Lung (tissue), 12 donors: ENCODE results near the gene CD164L2. TPM values are rescaled to one million over a fixed set of nuclear protein-coding genes. Genes with fewer than 3 reads are reported as not detected.

Experiments
- ATAC-seq: fragments of 200-7000 bp; cut with Tn5 transposase; one replicate; pipeline ENCODE4 v1.9.1; 2020; ENCODE audit warnings: moderate number of reproducible peaks; ENCODE audit not compliant: insufficient read depth, low FRiP score
- DNase-seq, 3 donors: peaks; one replicate each; pipeline ENCODE4 v3.0.0-alpha.2; 2013 to 2017
- H3K27ac ChIP-seq, 2 donors: one replicate each; pipeline ENCODE4 v1.5.1; 2013; ENCODE audit warnings: mild to moderate bottlenecking in 2 of 2, moderate library complexity in 2 of 2, control low read depth in 1 of 2, inconsistent platforms in 1 of 2, low read depth in 1 of 2, low read length in 1 of 2
- H3K27me3 ChIP-seq, 3 donors: one replicate each; pipeline ENCODE4 v1.5.1; 2013; ENCODE audit warnings: low read length in 2 of 3; ENCODE audit not compliant: control insufficient read depth in 3 of 3, insufficient read depth in 3 of 3
- H3K36me3 ChIP-seq, 4 donors: one replicate each; pipeline ENCODE4 v1.5.1; 2013; ENCODE audit warnings: low read length in 4 of 4, mild to moderate bottlenecking in 1 of 4, moderate library complexity in 1 of 4; ENCODE audit not compliant: control insufficient read depth in 4 of 4, insufficient read depth in 4 of 4
- H3K4me1 ChIP-seq, 5 donors: one replicate each; pipeline ENCODE4 v1.5.1; 2013; ENCODE audit warnings: low read length in 5 of 5, mild to moderate bottlenecking in 2 of 5, moderate library complexity in 1 of 5; ENCODE audit not compliant: control insufficient read depth in 5 of 5, insufficient read depth in 5 of 5
- H3K4me3 ChIP-seq: one replicate; pipeline ENCODE4 v1.5.1; 2013; ENCODE audit warnings: mild to moderate bottlenecking, control low read depth, moderate library complexity
- H3K9ac ChIP-seq, 2 donors: one replicate each; pipeline ENCODE4 v1.5.1; 2013; ENCODE audit warnings: low read length in 2 of 2, control low read depth in 1 of 2; ENCODE audit not compliant: insufficient read depth in 1 of 2
- H3K9me3 ChIP-seq, 4 donors: one replicate each; pipeline ENCODE4 v1.5.1; 2013; ENCODE audit warnings: low read length in 3 of 4, mild to moderate bottlenecking in 1 of 4, moderate library complexity in 1 of 4; ENCODE audit not compliant: control insufficient read depth in 4 of 4, insufficient read depth in 3 of 4
- WGBS, 2 donors: extraction: QIAGEN DNeasy Blood & Tissue Kit; methylation state at CpG; one replicate each; pipeline ENCODE4 v1.1.7; 2013; 5-methylcytosine and 5-hydroxymethylcytosine counted together
- polyA plus RNA-seq, 2 donors: library from polyadenylated mRNA; stranded (reverse); fragments of 200-250 nt; gene quantifications; one replicate each; pipeline ENCODE4 v1.2.1, GENCODE V29; 2013
- total RNA-seq, 2 donors: library from RNA; depleted of rRNA in 1 of 2; stranded (reverse); fragments of >200 nt in 1 of 2; gene quantifications; one replicate each; pipeline ENCODE4 v1.2.1, GENCODE V29; 2014 to 2021
- TF ChIP-seq, protein P1 (sequence below): IDR thresholded peaks from 2 replicates; pipeline ENCODE4 v1.5.1; 2012; ENCODE audit warnings: mild to moderate bottlenecking; ENCODE audit errors: control extremely low read depth, extremely low read depth
- donor health status: control.
- donor health status: control.
- donor health status: Bipolar disorder and iron deficiency.
- donor health status: healthy.
- donor health status: DM: yes; HTN: yes; CAD: no.

Gene CD164L2
- total and polyA plus RNA-seq, 4 donors: 6.3 to 19.8 (median 8.9) TPM

DNA sequence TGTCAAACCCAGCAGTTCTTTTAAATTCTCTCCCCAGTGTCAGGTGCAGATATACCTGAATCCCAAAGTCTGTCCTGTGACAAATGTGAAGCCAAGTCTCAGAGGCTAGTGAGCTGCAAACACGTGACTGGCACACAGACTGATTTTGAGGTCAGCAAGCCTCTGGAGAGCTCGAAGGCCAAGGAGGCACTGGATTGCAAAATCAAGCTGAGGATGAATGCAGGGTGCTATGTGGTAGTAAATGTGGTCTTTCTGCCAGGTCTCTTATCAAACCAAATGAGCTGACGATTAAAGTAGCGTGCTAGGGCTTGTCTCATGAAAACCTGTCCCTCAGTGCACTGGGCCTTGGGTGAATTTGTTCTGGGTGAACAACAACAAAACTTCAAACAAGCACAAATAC is 29.9 kb upstream of the CD164L2 start:
- Histone ChIP-seq H3K27me3 (no peaks in the 10 kb centered on the region), H3K4me1 (peaks cover 0 to 22% (median 4%) of the 10 kb centered on the region in 5 donors), H3K27ac (peak overlapping the region in 1 of 2 donors; percentile 59), H3K4me3 (no peak overlapping the region), H3K9ac (no peak overlapping the region), H3K9me3 (no peaks in the 10 kb centered on the region), H3K36me3 (peaks cover 53 to 78% (median 65%) of the 10 kb centered on the region in 4 donors)
- TF ChIP-seq, protein P1, sequence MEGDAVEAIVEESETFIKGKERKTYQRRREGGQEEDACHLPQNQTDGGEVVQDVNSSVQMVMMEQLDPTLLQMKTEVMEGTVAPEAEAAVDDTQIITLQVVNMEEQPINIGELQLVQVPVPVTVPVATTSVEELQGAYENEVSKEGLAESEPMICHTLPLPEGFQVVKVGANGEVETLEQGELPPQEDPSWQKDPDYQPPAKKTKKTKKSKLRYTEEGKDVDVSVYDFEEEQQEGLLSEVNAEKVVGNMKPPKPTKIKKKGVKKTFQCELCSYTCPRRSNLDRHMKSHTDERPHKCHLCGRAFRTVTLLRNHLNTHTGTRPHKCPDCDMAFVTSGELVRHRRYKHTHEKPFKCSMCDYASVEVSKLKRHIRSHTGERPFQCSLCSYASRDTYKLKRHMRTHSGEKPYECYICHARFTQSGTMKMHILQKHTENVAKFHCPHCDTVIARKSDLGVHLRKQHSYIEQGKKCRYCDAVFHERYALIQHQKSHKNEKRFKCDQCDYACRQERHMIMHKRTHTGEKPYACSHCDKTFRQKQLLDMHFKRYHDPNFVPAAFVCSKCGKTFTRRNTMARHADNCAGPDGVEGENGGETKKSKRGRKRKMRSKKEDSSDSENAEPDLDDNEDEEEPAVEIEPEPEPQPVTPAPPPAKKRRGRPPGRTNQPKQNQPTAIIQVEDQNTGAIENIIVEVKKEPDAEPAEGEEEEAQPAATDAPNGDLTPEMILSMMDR: no peak
- ATAC-seq (no peak), DNase-seq (no peak)
- WGBS, 2 donors: 61 to 62% methylated on average over 4 of the region's 4 CpGs

DNA sequence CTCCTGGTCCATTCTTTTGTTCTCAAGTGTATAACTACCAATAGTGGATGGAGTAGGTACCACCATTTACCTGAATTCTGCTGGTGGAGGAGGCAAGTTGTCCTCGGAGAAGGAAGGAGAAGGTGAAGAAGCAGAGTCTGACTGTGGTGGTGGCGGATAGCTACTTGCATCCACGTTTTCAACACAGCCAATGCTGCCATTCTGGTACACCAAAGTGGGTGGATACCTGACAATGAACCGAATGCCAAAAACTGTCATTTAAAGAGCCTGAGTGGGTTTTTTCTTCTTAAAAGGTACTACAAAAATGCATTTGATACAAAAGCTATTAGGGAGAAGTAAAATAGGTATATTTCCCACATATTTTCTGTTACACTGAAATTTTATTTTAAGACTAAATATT is 29.4 kb upstream of the CD164L2 start:
- peaks cover 54 to 78% (median 64%) of the 10 kb centered on the region in 4 donors for H3K36me3 ChIP-seq
- DNase-seq: no peak
- WGBS, 2 donors: 87 to 98% methylated on average over 4 of the region's 4 CpGs
- no peak overlapping the region for H3K9ac ChIP-seq
- no peak for ATAC-seq
- no peaks in the 10 kb centered on the region for H3K27me3 ChIP-seq
- no peak overlapping the region for H3K4me3 ChIP-seq
- TF ChIP-seq, protein P1: no peak
- H3K27ac ChIP-seq: no peak overlapping the region
- H3K4me1 ChIP-seq: peaks cover 0 to 19% (median 3%) of the 10 kb centered on the region in 5 donors
- no peaks in the 10 kb centered on the region for H3K9me3 ChIP-seq

DNA sequence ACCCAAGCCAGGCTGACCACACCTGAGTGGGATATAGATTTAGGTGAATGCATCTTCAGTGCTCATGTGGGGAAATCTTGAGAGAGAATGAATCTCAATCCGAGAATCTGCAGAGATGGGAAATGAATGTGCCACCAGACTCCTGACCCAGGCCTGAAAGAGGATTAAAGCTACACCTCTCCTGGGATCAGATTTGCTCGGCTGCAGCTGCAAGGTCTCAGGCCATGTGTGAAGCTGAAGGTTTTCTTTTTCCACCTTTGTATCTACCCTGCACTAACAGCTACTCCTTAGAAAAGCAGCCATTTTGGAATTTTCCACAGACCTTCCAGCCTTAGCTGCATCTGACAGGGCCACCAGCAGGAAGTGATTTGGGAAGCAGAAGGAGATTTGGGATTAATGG is 27.6 kb upstream of the CD164L2 start:
- TF ChIP-seq, protein P1: no peak
- no peak overlapping the region for H3K4me3 ChIP-seq
- no peaks in the 10 kb centered on the region for H3K27me3 ChIP-seq
- DNase-seq (no peak), ATAC-seq (no peak)
- no peaks in the 10 kb centered on the region for H3K9me3 ChIP-seq
- peaks cover 43 to 69% (median 60%) of the 10 kb centered on the region in 4 donors for H3K36me3 ChIP-seq
- WGBS, 2 donors: 91 to 95% methylated on average over 2 of the region's 2 CpGs
- H3K4me1 ChIP-seq: peaks cover 0 to 9% (median 0%) of the 10 kb centered on the region in 5 donors
- H3K9ac ChIP-seq: no peak overlapping the region
- no peak overlapping the region for H3K27ac ChIP-seq

DNA sequence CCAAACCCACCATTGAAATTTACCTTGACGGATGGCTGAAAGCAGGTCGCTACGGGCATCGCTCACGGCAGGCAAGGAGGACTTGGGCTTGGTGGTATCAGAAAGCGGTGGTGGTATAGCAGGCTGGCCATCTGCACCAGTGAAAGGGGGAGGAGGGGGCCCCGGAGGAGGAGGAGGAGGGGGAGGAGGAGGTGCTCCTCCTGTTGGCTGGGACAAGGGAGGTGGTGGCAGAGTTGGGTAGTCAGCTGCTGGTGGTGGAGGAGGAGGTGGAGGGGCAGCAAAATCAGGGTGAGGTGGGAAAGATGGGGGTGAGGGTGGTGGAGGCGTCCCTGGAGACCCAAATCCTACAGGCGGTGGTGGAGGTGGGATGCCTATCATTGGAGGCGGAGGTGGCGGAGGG is 26.5 kb upstream of the CD164L2 start:
- ATAC-seq (no peak), DNase-seq (no peak)
- Histone ChIP-seq H3K27ac (no peak overlapping the region), H3K36me3 (peaks cover 35 to 67% (median 54%) of the 10 kb centered on the region in 4 donors), H3K9me3 (no peaks in the 10 kb centered on the region), H3K9ac (no peak overlapping the region), H3K27me3 (no peaks in the 10 kb centered on the region), H3K4me3 (no peak overlapping the region), H3K4me1 (peaks cover 0 to 9% (median 0%) of the 10 kb centered on the region in 5 donors)
- TF ChIP-seq, protein P1: no peak
- WGBS, 2 donors: 96 to 97% methylated on average over 11 of the region's 11 CpGs
